CD4-positive, alpha-beta T cell treated with Interleukin-4 for 4 hours (primary cell): ENCODE results near the gene CMKLR1.

ENCODE experiments used
- DNase-seq: peaks from one replicate; pipeline ENCODE4 v3.0.0-alpha.2; 2020

Gene CMKLR1

DNA sequence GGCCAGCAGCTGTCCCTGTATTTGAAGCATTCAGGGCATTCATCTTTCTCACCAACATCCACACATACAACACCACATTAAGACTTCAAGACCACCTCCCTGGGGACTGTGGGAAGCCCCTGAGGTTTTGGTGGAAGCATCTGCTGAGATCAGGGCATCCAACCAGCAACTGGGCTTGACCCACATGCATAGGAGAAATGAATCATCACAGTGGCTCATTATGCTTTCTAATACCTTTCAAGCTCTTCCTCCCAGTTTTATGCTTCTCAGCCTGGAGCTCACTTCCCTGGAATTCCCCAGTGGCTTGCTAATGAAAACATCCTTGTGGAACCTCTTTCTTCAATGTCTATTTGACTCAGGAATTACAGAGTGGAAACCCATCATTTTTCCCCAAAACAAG is 21.4 kb upstream of the CMKLR1 start:
- DNase-seq: no peak

DNA sequence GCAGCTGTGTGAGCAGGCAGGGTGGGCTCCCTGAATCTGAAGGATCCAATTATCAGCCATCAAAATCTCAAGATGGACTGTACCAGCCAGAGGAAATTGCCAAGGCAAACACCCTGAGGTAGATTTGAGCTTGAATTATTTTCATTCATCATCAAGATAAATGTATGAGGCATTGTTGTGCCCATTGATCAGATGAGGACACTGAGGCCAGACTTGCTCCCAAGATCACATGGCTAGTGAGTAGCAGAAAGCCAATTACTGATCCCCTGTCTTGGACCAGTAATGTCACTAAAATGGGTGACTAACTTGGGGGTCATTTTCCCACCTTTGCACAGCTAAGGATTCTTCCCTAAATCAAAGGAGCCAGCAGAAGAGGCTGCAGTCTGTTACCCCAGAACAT is 20.9 kb upstream of the CMKLR1 start:
- DNase-seq: no peak

DNA sequence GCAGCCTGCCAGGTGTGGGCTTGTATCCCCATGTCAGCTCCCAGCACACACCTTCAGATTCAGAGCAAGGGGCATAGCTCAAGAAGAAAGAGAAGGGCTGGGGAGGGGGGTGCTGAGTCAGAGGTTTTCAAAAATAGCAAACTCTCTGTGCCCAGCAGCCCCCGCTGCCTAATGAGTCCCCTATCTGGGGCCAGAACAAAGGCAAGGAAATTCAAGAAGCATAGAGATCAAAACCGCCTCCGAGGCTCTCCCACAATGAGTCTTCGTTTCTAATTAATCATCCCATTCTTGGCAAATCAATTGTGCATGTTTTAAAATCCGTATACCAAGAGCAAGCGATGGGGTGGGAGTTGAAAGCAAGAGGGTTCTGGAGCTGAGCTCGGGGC is 19.5 kb upstream of the CMKLR1 start:
- no peak for DNase-seq

DNA sequence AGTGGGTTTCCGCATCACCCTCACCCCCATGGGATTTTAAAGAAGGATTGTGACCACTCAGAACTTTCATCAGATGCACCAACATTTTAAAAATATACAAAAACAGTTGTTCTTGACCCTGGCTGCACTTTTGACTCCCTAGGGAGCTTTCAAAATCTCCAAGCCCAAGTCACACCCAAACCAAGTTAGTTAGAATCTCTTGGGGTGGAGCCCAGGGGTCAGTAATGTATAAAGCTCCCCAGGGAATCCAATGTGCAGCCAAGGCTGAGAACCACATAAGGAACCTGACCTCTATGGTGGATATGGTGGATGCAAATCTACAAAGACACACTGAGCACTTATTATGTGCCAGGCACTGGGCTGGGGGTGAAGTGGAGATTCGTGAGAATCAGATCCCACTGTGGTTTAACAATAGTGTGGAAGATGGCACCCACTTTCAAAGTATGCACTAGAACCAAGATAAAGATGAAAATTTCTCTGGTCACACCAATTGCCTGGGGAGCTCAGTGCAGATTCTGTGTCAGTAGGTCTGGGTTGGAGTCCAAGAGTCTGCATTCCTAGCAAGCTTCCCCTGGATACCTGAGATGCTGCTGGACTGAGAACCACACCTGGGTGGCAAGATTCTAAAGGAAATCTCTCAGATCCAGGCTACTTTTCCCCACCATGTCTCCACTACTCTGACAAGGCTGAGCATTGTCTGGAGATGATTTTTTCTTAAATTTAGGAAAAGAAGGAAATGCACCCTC is 18.9 kb upstream of the CMKLR1 start:
- DNase-seq: no peak

DNA sequence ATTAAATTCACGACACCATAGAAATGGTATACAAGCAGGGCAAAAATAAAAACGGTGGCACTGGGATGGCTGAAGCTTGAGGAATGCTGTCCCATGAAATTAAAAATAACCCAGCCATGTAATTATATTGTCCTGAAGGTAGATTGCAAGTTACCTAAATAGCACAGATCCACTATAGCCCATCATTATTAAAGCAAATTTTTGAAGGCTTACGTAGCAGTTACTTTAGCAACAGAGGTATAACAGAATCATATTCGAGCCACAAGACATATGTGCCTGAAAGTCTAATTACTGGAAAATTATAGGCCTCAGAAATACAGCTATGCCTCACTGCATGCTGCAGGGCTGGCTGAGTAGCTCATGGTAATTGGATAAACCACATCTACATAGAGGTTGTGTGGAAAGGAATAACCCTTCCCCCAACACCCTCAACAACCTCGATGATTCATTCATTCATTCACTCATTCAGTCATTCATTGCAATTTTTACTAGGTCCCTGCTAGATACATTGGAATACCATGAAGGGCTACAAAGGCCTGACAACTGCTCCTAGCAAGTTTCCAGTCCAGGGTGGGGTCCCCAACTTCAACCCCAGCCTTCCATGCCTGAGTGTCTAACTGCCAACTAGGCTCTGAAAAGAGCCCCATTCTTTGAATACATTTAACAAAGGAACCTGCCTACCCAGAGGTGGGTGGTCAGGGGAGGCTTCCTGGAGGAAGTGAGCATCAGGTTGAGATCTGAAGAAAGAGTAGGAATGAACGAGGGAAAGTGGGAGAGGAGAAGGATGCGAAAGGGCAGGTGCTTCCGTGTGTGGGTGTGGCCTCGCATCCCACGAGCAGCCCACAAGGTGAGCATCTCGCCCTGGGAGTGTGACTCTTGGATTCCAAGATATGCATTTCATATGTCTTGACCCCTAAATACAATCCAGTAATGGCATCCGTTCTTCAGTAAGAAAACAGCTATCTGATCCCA is 18.0 kb upstream of the CMKLR1 start:
- DNase-seq: no peak

GRCh38 chr12:108355069-108355468 is 16.0 kb upstream of the CMKLR1 start:
- no peak for DNase-seq

DNA sequence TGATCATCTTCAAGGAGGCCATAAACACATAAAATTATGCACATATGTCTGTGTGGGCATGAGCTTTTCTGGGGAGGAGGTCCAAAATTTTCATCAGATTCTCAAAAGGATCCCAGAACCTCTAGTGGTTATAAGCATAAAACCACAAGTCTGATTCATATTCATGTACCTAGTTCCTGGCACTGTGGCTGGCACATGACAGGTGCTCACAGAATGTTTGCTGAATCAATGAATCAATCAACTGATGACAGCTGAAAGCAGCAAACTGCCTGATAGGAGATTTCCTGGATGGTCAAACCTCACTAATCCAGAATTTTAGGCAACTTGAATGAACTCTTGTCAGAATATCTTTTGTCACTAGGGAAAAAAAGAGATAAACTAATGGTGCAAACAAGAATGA is 13.5 kb upstream of the CMKLR1 start:
- DNase-seq: no peak

GRCh38 chr12:108350511-108350910 is 11.4 kb upstream of the CMKLR1 start:
- DNase-seq: no peak

DNA sequence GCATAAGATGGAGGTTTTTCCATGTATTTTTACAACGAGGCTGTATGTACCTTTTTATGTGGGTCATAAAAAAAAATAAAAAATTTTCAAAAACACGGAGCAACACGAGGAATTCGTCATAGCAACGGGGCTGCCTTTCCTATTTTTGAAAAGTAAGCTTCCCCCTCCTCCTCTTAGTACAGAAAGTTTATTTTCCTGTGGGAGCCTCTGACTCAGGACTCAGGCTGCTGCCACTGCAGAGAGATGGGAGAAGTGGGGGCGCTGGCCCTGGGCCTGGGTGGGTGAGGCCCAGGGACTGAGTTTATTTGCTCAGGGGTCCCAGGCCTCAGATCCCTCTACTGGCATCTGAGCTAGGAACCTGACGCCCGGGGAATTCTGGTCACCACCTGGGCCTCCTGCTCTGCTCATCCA is 10.2 kb upstream of the CMKLR1 start:
- DNase-seq: no peak

- no peak for DNase-seq
These were observed 9.7 kb upstream of the CMKLR1 start for GRCh38 chr12:108348842-108349241.

- no peak for DNase-seq
These were observed 7.9 kb upstream of the CMKLR1 start for GRCh38 chr12:108346727-108347710.

GRCh38 chr12:108345716-108346633 is 6.9 kb upstream of the CMKLR1 start:
- no peak for DNase-seq

GRCh38 chr12:108342985-108343384 is 3.9 kb upstream of the CMKLR1 start:
- DNase-seq: no peak

- DNase-seq: no peak
These were observed 3.0 kb upstream of the CMKLR1 start for GRCh38 chr12:108341854-108342847.

GRCh38 chr12:108341356-108341755 is 2.2 kb upstream of the CMKLR1 start:
- DNase-seq: no peak

DNA sequence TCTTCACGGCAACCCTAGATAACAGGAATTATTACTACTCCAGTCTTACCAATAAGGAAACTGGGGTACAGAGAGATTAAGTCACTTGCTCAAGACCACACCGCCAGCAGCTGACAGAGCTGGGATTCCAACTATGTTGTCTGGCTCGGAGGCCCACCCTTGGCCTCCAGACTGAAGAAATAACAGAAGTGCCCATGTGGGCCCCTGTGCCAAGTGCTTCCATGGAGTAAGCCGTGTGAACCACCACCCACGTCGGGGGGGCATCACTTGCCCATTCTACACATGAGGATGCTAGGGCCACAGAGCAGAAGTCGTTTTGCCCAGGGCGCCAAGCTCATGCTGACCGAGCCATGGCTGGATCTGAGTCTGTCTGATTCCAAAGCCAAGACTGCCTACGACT is 926 bp upstream of the CMKLR1 start:
- no peak for DNase-seq

DNA sequence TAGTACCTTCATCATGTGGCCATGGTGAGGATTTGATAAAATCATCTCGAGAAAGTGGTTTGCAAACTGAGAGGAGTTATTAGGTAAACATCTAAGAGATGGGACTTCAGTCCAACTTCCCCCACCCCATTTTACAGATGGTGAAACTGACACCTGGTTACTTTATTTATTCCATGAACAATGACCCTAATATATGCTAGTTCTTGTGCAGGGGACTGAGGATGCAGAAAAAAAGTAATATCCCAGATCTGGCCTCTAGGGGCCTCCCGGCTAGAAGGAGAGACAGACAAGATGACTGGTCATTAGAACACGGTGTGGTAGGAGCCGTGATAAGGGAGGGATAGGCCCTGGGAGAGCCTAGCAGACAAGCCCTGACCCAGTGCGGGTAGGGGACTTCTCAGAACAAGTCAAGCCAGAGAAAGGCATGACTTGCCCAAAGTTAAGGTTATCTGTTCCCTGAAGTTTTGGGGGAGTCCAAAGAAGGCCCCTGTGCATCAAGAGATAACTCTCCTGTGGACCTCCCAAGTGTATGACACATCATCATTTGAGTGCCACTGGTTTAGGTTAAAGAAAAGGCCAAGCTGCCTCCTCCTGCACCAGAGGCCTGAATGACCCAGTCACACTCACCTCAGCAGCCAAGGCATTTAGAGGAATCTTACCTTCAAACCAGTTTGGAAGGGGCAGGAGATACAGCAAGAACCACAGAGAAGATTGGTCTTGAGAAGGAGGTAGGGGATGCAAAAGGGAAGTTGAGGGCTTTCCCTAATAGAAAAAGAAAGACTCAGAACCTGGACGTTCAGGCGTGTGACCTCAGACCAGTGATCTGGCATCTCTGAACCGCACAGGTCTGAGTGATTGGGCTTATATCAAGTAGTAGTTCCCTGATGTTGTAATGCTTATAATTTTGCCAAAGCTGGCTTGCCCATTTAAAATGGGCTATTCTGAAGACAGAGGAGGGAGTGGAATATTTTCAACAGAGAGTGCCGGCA is 1.6 kb downstream of the CMKLR1 start:
- peak; percentile 23 for DNase-seq

GRCh38 chr12:108335349-108336119 is 3.6 kb downstream of the CMKLR1 start:
- no peak for DNase-seq
